Natural killer cell (primary cell): ENCODE results near the gene DCK. TPM values are rescaled to one million over a fixed set of nuclear protein-coding genes. Genes with fewer than 3 reads are reported as not detected.
A peak's percentile ranks its signal among the peaks of the same experiment; 100 is the strongest.
"Not testable (repeated sequence)": the region's sequence is repeated elsewhere in the genome, so short reads cannot be mapped to it uniquely, and the experiment has no call there.

Source experiments
- ATAC-seq, 3 donors: fragments of 150-1000 bp in 2 of 3; fragments of 200-7000 bp in 1 of 3; cut with Tn5 transposase; 1 replicate in 1 of 3; 2 replicates in 2 of 3; pipeline ENCODE4 v1.10.0; 2021; ENCODE audit warnings: mild to moderate bottlenecking in 2 of 3, moderate library complexity in 2 of 3
- DNase-seq, 2 donors: peaks; one replicate each; pipeline versions ENCODE4 v3.0.0 to v3.0.0-alpha.2; 2013 to 2021; ENCODE audit warnings: mixed read lengths in 1 of 2
- H3K27ac ChIP-seq: one replicate; pipeline ENCODE4 v1.5.1; 2013; ENCODE audit warnings: mild to moderate bottlenecking, low read length
- H3K27me3 ChIP-seq: one replicate; pipeline ENCODE4 v1.6.1; 2013; ENCODE audit warnings: low read length; ENCODE audit not compliant: control insufficient read depth, insufficient read depth
- H3K36me3 ChIP-seq: one replicate; pipeline ENCODE4 v1.6.1; 2013; ENCODE audit warnings: low read length; ENCODE audit not compliant: control insufficient read depth, insufficient read depth
- H3K4me1 ChIP-seq: one replicate; pipeline ENCODE4 v1.6.1; 2013; ENCODE audit warnings: low read length; ENCODE audit not compliant: control insufficient read depth, insufficient read depth
- H3K4me3 ChIP-seq: one replicate; pipeline ENCODE4 v1.5.1; 2013; ENCODE audit warnings: low read length
- H3K9me3 ChIP-seq: one replicate; pipeline ENCODE4 v1.6.1; 2013; ENCODE audit warnings: low read length; ENCODE audit not compliant: control insufficient read depth, insufficient read depth
- H3K27ac Mint-ChIP-seq, 2 donors: one replicate each; pipeline ENCODE4 v1.8.0; 2022; ENCODE audit warnings: mild to moderate bottlenecking in 2 of 2, mixed read lengths in 2 of 2, moderate library complexity in 1 of 2
- H3K27me3 Mint-ChIP-seq, 2 donors: one replicate each; pipeline ENCODE4 v1.8.0; 2022; ENCODE audit warnings: low read depth in 2 of 2, mixed read lengths in 2 of 2
- H3K36me3 Mint-ChIP-seq: one replicate; pipeline ENCODE4 v1.8.0; 2022; ENCODE audit warnings: mixed read lengths
- H3K4me1 Mint-ChIP-seq, 2 donors: one replicate each; pipeline ENCODE4 v1.8.0; 2022; ENCODE audit warnings: mixed read lengths in 2 of 2
- H3K4me3 Mint-ChIP-seq: one replicate; pipeline ENCODE4 v1.8.0; 2022; ENCODE audit warnings: mild to moderate bottlenecking, moderate library complexity, mixed read lengths
- H3K9me3 Mint-ChIP-seq, 2 donors: one replicate each; pipeline ENCODE4 v1.8.0; 2022; ENCODE audit warnings: mixed read lengths in 2 of 2
- WGBS: methylation state at CpG from one replicate; pipeline ENCODE4 v1.1.7; 2013; ENCODE audit warnings: missing lambda C conversion rate; ENCODE audit not compliant: insufficient coverage; 5-methylcytosine and 5-hydroxymethylcytosine counted together
- intact Hi-C: fragments of 100-400 bp; cut with micrococcal nuclease; formaldehyde crosslinking; loops from one replicate; pipeline ENCODE4 v1.14.2; 2022
- total RNA-seq, 4 donors: library from RNA; stranded (reverse); fragments of 120-200 nt in 1 of 4; gene quantifications; one replicate each; pipeline versions ENCODE4 v1.2.3 to v1.2.4, GENCODE V29; 2013 to 2022
- TF ChIP-seq, protein P1 (sequence below): fragments of 200-600 bp; IDR thresholded peaks from one replicate; pipeline ENCODE4 v1.8.0; 2022; ENCODE audit warnings: antibody characterized with exemption

The DCK gene
- total RNA-seq, 3 donors from 2014 or later (not counting 1 experiment from before 2014, with no cell fraction given) = 28.3 to 32.7 (median 29.5) TPM

DNA sequence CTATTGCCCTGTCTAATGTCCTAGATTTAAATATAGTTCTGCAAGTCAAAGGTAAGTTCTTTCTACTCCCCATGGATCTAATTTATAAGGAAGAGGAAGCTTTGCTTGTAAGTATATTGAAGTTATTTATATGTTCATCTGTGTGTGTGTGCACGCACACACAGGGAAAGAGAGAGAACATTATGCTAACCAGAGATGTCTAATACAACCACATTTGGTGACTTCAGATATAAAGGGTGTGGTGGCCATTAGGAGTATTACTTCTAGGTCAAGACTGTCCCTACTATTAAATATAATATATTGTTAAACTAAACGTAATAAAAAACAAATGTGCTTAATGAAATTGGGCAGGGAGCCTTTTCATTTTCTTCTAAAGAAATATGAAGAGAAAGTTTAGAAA lies 4.1 kb downstream of the DCK start:
- H3K9me3 ChIP-seq = no peaks in the 10 kb centered on the region
- peaks cover 7% of the 10 kb centered on the region for H3K36me3 Mint-ChIP-seq
- peaks cover 7% of the 10 kb centered on the region for H3K36me3 ChIP-seq
- peak overlapping the region; percentile 77 for H3K27ac ChIP-seq
- DNase-seq (no peak), ATAC-seq (no peak)
- H3K9me3 Mint-ChIP-seq = peaks cover 3% of the 10 kb centered on the region in 2 donors
- no peaks in the 10 kb centered on the region for H3K27me3 ChIP-seq
- intact Hi-C loops = loop anchor here (10.0 kb wide), 1 partner anchor 313 kb away; the partner anchor contains the start of gene UTP3
- H3K4me3 ChIP-seq = peak overlapping the region; percentile 8
- peak overlapping the region; percentile 87 to 90 for H3K27ac Mint-ChIP-seq
- TF ChIP-seq, protein P1, sequence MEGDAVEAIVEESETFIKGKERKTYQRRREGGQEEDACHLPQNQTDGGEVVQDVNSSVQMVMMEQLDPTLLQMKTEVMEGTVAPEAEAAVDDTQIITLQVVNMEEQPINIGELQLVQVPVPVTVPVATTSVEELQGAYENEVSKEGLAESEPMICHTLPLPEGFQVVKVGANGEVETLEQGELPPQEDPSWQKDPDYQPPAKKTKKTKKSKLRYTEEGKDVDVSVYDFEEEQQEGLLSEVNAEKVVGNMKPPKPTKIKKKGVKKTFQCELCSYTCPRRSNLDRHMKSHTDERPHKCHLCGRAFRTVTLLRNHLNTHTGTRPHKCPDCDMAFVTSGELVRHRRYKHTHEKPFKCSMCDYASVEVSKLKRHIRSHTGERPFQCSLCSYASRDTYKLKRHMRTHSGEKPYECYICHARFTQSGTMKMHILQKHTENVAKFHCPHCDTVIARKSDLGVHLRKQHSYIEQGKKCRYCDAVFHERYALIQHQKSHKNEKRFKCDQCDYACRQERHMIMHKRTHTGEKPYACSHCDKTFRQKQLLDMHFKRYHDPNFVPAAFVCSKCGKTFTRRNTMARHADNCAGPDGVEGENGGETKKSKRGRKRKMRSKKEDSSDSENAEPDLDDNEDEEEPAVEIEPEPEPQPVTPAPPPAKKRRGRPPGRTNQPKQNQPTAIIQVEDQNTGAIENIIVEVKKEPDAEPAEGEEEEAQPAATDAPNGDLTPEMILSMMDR = no peak
- peaks cover 26% of the 10 kb centered on the region for H3K4me1 ChIP-seq
- H3K4me1 Mint-ChIP-seq = peaks cover 79 to 83% of the 10 kb centered on the region in 2 donors
- peak overlapping the region; percentile 95 for H3K4me3 Mint-ChIP-seq
- H3K27me3 Mint-ChIP-seq = no peaks in the 10 kb centered on the region
- no CpG with 5 or more reads among the region's 2 CpGs for WGBS

DNA sequence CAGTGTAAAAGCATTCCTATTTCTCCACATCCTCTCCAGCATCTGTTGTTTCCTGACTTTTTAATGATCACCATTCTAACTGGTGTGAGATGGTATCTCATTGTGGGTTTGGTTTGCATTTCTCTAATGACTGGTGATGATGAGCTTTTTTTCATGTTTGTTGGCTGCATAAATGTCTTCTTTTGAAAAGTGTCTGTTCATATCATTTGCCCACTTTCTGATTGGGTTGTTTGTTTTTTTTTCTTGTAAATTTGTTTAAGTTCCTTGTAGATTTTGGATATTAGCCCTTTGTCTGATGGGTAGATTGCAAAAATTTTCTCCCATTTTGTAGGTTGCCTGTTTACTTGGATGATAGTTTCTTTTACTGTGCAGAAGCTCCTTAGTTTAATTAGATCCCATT lies 6.2 kb downstream of the DCK start:
- not testable (repeated sequence) for H3K4me3 ChIP-seq, H3K27ac ChIP-seq, DNase-seq, H3K27me3 Mint-ChIP-seq, H3K9me3 ChIP-seq, H3K36me3 Mint-ChIP-seq, ATAC-seq, H3K27me3 ChIP-seq, H3K36me3 ChIP-seq, H3K9me3 Mint-ChIP-seq
- Mint-ChIP-seq H3K27ac (peak overlapping the region; percentile 69 to 87), H3K4me1 (peaks cover 88% of the 10 kb centered on the region in 2 donors), H3K4me3 (peak overlapping the region; percentile 38)
- intact Hi-C loops = loop anchor here (10.0 kb wide), 1 partner anchor 315 kb away; the partner anchor contains the start of gene UTP3
- H3K4me1 ChIP-seq = peaks cover 28% of the 10 kb centered on the region

DNA sequence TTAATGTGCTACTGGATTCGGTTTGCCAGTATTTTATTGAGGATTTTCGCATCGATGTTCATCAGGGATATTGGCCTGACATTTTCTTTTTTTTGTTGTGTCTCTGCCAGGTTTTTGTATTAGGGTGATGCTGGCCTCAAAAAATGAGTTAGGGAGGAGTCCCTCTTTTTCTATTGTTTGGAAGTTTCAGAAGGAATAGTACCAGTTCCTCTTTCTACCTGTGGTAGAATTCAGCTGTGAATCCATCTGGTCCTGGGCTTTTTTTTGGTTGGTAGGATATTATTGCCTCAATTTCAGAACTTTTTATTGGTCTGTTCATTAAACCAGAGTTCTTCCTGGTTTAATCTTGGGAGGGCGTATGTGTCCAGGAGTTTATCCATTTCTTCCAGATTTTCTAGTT lies 7.9 kb downstream of the DCK start:
- H3K27me3 Mint-ChIP-seq, H3K27me3 ChIP-seq, H3K27ac ChIP-seq, DNase-seq, ATAC-seq, H3K36me3 ChIP-seq, H3K9me3 ChIP-seq, intact Hi-C loops, H3K36me3 Mint-ChIP-seq, H3K9me3 Mint-ChIP-seq, H3K4me3 ChIP-seq: not testable (repeated sequence)
- H3K27ac Mint-ChIP-seq = peak overlapping the region; percentile 69 to 84
- 98% methylated on average over 4 of the region's 4 CpGs for WGBS
- H3K4me1 Mint-ChIP-seq = peaks cover 81% of the 10 kb centered on the region in 2 donors
- H3K4me3 Mint-ChIP-seq = peak overlapping the region; percentile 18
- peaks cover 31% of the 10 kb centered on the region for H3K4me1 ChIP-seq

DNA sequence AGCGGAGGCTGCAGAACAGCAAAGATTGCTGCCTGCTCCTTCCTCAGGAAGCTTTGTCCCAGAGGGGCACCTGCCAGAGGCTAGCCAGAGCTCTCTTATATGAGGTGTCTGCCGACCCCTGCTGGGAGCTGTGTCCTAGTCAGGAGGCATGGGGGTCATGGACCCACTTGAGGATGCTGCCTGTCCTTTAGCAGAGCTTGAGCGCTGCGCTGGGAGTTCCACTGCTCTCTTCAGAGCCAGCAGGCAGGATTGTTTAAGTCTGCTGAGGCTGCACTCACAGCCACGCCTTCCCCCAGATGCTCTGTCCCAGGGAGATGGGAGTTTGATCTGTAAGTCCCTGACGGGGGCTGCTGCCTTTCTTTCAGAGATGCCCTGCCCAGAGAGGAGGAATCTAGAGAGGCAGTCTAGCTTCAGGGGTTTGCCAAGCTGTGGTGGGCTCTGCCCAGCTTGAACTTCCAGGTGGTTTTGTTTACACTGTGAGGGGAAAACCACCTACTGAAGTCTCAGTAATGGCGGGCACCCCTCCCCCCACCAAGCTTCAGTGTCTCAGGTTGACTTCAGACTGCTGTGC lies 10.9 kb downstream of the DCK start:
- Histone ChIP-seq H3K27me3 (no peaks in the 10 kb centered on the region), H3K9me3 (no peaks in the 10 kb centered on the region), H3K36me3 (peaks cover 5% of the 10 kb centered on the region), H3K27ac (peak overlapping the region; percentile 81), H3K4me3 (no peak overlapping the region), H3K4me1 (peaks cover 27% of the 10 kb centered on the region)
- DNase-seq = peak; percentile 40 to 84
- 32% methylated on average over 7 of the region's 7 CpGs for WGBS
- Mint-ChIP-seq H3K9me3 (peaks cover 3% of the 10 kb centered on the region in 2 donors), H3K4me3 (peak overlapping the region; percentile 38), H3K36me3 (peaks cover 15% of the 10 kb centered on the region), H3K27ac (peak overlapping the region; percentile 69 to 84), H3K4me1 (peaks cover 79% of the 10 kb centered on the region in 2 donors), H3K27me3 (no peaks in the 10 kb centered on the region)
- TF ChIP-seq, protein P1 = no peak
- intact Hi-C loops = no loop called here
- ATAC-seq = peak; percentile 52 to 81 (median 77)

DNA sequence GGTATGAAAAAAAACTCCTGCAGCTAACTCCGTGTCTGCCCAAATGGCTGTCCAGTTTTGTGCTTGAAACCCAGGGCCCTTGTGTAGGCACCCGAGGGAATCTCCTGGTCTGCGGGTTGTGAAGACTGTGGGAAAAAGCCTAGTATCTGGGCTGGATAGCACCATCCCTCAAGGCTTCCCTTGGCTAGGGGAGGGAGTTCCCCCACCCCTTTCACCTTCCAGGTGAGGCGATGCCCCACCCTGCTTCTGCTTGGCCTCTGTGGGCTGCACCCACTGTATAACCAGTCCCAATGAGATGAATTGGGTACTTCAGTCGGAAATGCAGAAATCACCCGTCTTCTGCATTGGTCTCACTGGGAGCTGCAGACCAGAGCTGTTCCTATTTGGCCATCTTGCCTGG lies 11.6 kb downstream of the DCK start:
- WGBS = 81% methylated on average over 6 of the region's 6 CpGs
- H3K9me3 Mint-ChIP-seq, H3K9me3 ChIP-seq, H3K27me3 Mint-ChIP-seq, H3K4me3 ChIP-seq, H3K4me3 Mint-ChIP-seq, H3K36me3 ChIP-seq, H3K27me3 ChIP-seq, ATAC-seq, intact Hi-C loops: not testable (repeated sequence)
- H3K36me3 Mint-ChIP-seq = peaks cover 15% of the 10 kb centered on the region
- H3K4me1 Mint-ChIP-seq = peaks cover 79% of the 10 kb centered on the region in 2 donors
- H3K27ac ChIP-seq = peak overlapping the region; percentile 33
- H3K27ac Mint-ChIP-seq = peak overlapping the region; percentile 69 to 84
- H3K4me1 ChIP-seq = peaks cover 27% of the 10 kb centered on the region
- peak in 1 of 2 donors; percentile 39 for DNase-seq
